Measurements from ENCODE around the gene CELSR2. TPM values are rescaled to one million over a fixed set of nuclear protein-coding genes. Genes with fewer than 3 reads are reported as not detected.

CELSR2 gene
- polyA plus RNA-seq, 1 donor (not counting 4 experiments of a cell fraction or from before 2014, with no cell fraction given): 7.3 TPM

DNA sequence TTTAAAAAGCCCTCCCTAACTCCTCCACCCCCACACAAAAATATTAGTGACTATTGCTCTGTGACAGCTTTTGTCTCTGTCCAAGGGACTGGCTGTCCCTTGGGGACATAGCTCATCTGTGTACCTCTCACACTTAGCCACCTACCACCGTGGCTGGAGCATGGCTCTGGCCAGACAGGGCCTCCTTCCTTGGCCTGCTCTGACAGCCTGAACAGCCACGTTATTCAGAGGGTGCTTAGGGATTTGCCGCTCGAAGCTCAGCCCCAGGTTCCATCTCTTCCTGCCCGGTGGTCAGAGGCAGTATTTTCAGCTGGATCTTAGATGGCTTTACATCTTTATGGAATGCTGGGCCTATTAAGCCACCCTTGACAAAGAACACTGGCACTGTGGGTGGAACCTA, 6.1 kb upstream of the CELSR2 start:
- H3K27ac ChIP-seq (ENCODE audit: control insufficient read depth, insufficient read depth, low read length): no peak overlapping the region
- H3K4me2 ChIP-seq (ENCODE audit: control insufficient read depth, extremely low read depth, insufficient read depth, low read depth, low read length): no peak overlapping the region
- H3K9me1 ChIP-seq (ENCODE audit: control insufficient read depth, extremely low read depth, insufficient read depth, low read length): peaks cover 3% of the 10 kb centered on the region
- no peaks in the 10 kb centered on the region for H3K79me2 ChIP-seq (ENCODE audit: control insufficient read depth, insufficient read depth, low read length)
- no peak overlapping the region for H3K4me3 ChIP-seq (ENCODE audit: control insufficient read depth in 2 of 3, extremely low read depth in 1 of 3, insufficient read depth in 2 of 3, low read depth in 1 of 3, low read length in 3 of 3)
- TF ChIP-seq, protein P1, sequence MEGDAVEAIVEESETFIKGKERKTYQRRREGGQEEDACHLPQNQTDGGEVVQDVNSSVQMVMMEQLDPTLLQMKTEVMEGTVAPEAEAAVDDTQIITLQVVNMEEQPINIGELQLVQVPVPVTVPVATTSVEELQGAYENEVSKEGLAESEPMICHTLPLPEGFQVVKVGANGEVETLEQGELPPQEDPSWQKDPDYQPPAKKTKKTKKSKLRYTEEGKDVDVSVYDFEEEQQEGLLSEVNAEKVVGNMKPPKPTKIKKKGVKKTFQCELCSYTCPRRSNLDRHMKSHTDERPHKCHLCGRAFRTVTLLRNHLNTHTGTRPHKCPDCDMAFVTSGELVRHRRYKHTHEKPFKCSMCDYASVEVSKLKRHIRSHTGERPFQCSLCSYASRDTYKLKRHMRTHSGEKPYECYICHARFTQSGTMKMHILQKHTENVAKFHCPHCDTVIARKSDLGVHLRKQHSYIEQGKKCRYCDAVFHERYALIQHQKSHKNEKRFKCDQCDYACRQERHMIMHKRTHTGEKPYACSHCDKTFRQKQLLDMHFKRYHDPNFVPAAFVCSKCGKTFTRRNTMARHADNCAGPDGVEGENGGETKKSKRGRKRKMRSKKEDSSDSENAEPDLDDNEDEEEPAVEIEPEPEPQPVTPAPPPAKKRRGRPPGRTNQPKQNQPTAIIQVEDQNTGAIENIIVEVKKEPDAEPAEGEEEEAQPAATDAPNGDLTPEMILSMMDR (optimal IDR thresholded peaks at IDR 0.05 in 1 of 3, IDR thresholded peaks at IDR 0.05 in 1 of 3, conservative IDR thresholded peaks at IDR 0.05 in 1 of 3; ENCODE audit: extremely low read depth in 1 of 3, insufficient read depth in 2 of 3, low read length in 3 of 3): no peak
- TF ChIP-seq EZH2 (IDR thresholded peaks at IDR 0.05; ENCODE audit: low read length): no peak
- no peaks in the 10 kb centered on the region for H3K9me3 ChIP-seq (ENCODE audit: control insufficient read depth, low read depth, low read length)
- H4K20me1 ChIP-seq (ENCODE audit: control insufficient read depth, extremely low read depth, insufficient read depth, low read length): peaks cover 5% of the 10 kb centered on the region
- FAIRE-seq (no peak), DNase-seq (ENCODE audit: low read depth, low spot score) (no peak)
- dilution Hi-C loops (cut with MboI; ENCODE audit: extremely low pct_ligation_motif_present, low sequenced_read_pairs): no loop called here
- H2AFZ ChIP-seq (ENCODE audit: control insufficient read depth, low read length): no peak overlapping the region
- peaks cover 8 to 11% of the 10 kb centered on the region in 2 experiments for H3K36me3 ChIP-seq (ENCODE audit: control insufficient read depth in 2 of 2, extremely low read depth in 1 of 2, insufficient read depth in 2 of 2, low read length in 2 of 2)
- no peaks in the 10 kb centered on the region for H3K27me3 ChIP-seq (ENCODE audit: control insufficient read depth, extremely low read depth, insufficient read depth, low read length)
- H3K9ac ChIP-seq (ENCODE audit: control insufficient read depth, extremely low read depth, insufficient read depth, low read length): no peak overlapping the region
- peaks cover 29% of the 10 kb centered on the region for H3K4me1 ChIP-seq (ENCODE audit: control insufficient read depth, extremely low read depth, insufficient read depth, low read length)

DNA sequence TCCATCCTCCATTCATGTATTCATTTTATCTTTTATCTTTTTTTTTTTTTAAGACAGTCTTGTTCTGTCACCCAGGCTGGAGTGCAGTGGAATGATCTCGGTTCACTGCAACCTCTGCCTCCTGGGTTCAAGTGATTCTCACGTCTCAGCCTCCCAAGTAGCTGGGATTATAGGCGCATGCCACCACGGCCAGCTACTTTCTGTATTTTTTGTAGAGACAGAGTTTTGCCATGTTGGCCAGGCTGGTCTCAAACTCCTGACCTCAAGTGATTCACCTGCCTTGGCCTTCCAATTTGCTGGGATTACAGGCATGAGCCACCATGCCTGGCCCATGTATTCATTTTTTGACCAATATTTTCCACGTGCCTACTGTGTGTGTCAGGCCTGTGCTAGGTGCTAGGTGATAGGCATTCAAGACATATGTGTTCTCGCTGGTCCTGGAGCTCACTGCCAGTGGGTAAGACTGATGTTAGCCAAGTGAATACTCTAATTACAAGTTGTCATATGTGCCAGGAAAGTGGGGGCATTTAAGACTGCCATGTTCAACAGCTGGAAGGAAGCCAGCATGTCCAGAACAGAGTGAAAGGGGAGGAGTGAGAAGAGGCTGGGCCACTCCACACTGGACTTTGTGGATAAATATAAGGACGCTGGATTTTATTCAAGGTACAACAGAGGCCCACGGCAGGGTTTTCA, 5.3 kb upstream of the CELSR2 start:
- dilution Hi-C loops (cut with MboI; ENCODE audit: extremely low pct_ligation_motif_present, low sequenced_read_pairs): no loop called here
- no peak for FAIRE-seq
- no peak for DNase-seq (ENCODE audit: low read depth, low spot score)

More for the DNA sequence above, 5.3 kb upstream of the CELSR2 start:
- no peaks in the 10 kb centered on the region for H3K9me3 ChIP-seq (ENCODE audit: control insufficient read depth, low read depth, low read length)
- peaks cover 5% of the 10 kb centered on the region for H4K20me1 ChIP-seq (ENCODE audit: control insufficient read depth, extremely low read depth, insufficient read depth, low read length)
- H3K9me1 ChIP-seq (ENCODE audit: control insufficient read depth, extremely low read depth, insufficient read depth, low read length): peaks cover 3% of the 10 kb centered on the region
- no peak for TF ChIP-seq EZH2 (IDR thresholded peaks at IDR 0.05; ENCODE audit: low read length)
- TF ChIP-seq, protein P1 (optimal IDR thresholded peaks at IDR 0.05 in 1 of 3, IDR thresholded peaks at IDR 0.05 in 1 of 3, conservative IDR thresholded peaks at IDR 0.05 in 1 of 3; ENCODE audit: extremely low read depth in 1 of 3, insufficient read depth in 2 of 3, low read length in 3 of 3): no peak
- H3K36me3 ChIP-seq (ENCODE audit: control insufficient read depth in 2 of 2, extremely low read depth in 1 of 2, insufficient read depth in 2 of 2, low read length in 2 of 2): peaks cover 3 to 4% of the 10 kb centered on the region in 2 experiments
- H3K9ac ChIP-seq (ENCODE audit: control insufficient read depth, extremely low read depth, insufficient read depth, low read length): no peak overlapping the region
- no peak overlapping the region for H3K4me2 ChIP-seq (ENCODE audit: control insufficient read depth, extremely low read depth, insufficient read depth, low read depth, low read length)
- H3K4me3 ChIP-seq (ENCODE audit: control insufficient read depth in 2 of 3, extremely low read depth in 1 of 3, insufficient read depth in 2 of 3, low read depth in 1 of 3, low read length in 3 of 3): no peak overlapping the region
- H3K27ac ChIP-seq (ENCODE audit: control insufficient read depth, insufficient read depth, low read length): no peak overlapping the region
- no peak overlapping the region for H2AFZ ChIP-seq (ENCODE audit: control insufficient read depth, low read length)
- H3K4me1 ChIP-seq (ENCODE audit: control insufficient read depth, extremely low read depth, insufficient read depth, low read length): peaks cover 22% of the 10 kb centered on the region
- H3K79me2 ChIP-seq (ENCODE audit: control insufficient read depth, insufficient read depth, low read length): no peaks in the 10 kb centered on the region
- H3K27me3 ChIP-seq (ENCODE audit: control insufficient read depth, extremely low read depth, insufficient read depth, low read length): no peaks in the 10 kb centered on the region

Data from keratinocyte (primary cell).